HepG2 (cell line): Measurements from ENCODE around the gene DNAJB11. TPM values are rescaled to one million over a fixed set of nuclear protein-coding genes. Genes with fewer than 3 reads are reported as not detected.
A peak's percentile ranks its signal among the peaks of the same experiment; 100 is the strongest.

Experiments used
- ETV5 ChIP-seq: IDR thresholded peaks from 2 replicates; pipeline ENCODE4 v1.6.1; 2018; ENCODE audit warnings: missing biosample characterization, missing genetic modification reagents, inconsistent platforms, borderline replicate concordance
- HOMEZ ChIP-seq: IDR thresholded peaks from 2 replicates; pipeline ENCODE4 v1.6.1; 2016; ENCODE audit warnings: low read depth
- MEIS1 ChIP-seq: sonication (generic); formaldehyde crosslinking; IDR thresholded peaks from 2 replicates; pipeline ENCODE4 v1.9.0; 2021; ENCODE audit warnings: mild to moderate bottlenecking, missing genetic modification reagents, moderate library complexity, borderline replicate concordance
- RBFOX2 ChIP-seq: fragments of 200-400 bp; formaldehyde crosslinking; IDR thresholded peaks from 2 replicates; pipeline ENCODE4 v1.6.1; 2017; ENCODE audit warnings: low read depth, mild to moderate bottlenecking, low read length
- RCOR2 ChIP-seq: IDR thresholded peaks from 2 replicates; pipeline ENCODE4 v1.6.1; 2016; ENCODE audit warnings: missing biosample characterization, missing genetic modification reagents
- SIN3A ChIP-seq: IDR thresholded peaks from 2 replicates; pipeline ENCODE4 v1.6.1; 2011; ENCODE audit warnings: low read depth, mild to moderate bottlenecking, control low read depth, low read length, borderline replicate concordance
- ZNF10 ChIP-seq: sonication (generic); formaldehyde crosslinking; IDR thresholded peaks from 2 replicates; pipeline ENCODE4 v1.4.0; 2020; ENCODE audit warnings: mild to moderate bottlenecking, low read depth, missing genetic modification reagents, borderline replicate concordance
- ZNF883 ChIP-seq: sonication (generic); formaldehyde crosslinking; IDR thresholded peaks from 2 replicates; pipeline ENCODE4 v1.5.1; 2020; ENCODE audit warnings: mild to moderate bottlenecking, missing genetic modification reagents; ENCODE audit errors: not compliant biosample characterization
- polyA plus RNA-seq, 8 experiments: library from polyadenylated mRNA; depleted of rRNA in 3 of 8; stranded (reverse) in 7 of 8; unstranded in 1 of 8; fragments of >200 nt; fragmentation: Illumina TruSeq in 4 of 8; extraction: Trizol in 4 of 8; gene quantifications; 2 replicates each; pipeline versions ENCODE4 v1.2.1 to v1.2.3, GENCODE V29; 2011 to 2016; ENCODE audit warnings: low read depth in 4 of 8, missing spikeins in 1 of 8, mixed read lengths in 1 of 8; ENCODE audit not compliant: insufficient read depth in 1 of 8
- total RNA-seq, 5 experiments: library from RNA; depleted of rRNA; stranded (reverse); fragments of >200 nt; fragmentation: Illumina TruSeq; extraction: Trizol; gene quantifications; 2 replicates each; pipeline ENCODE4 v1.2.3, GENCODE V29; 2016; ENCODE audit warnings: low read depth in 1 of 5
- TF ChIP-seq, protein P1 (sequence below): sonication (generic); formaldehyde crosslinking; IDR thresholded peaks from 2 replicates; pipeline ENCODE4 v1.4.0; 2020; ENCODE audit warnings: missing genetic modification reagents
- TF ChIP-seq, protein P2 (sequence below): sonication (generic); formaldehyde crosslinking; IDR thresholded peaks from 2 replicates; pipeline ENCODE4 v1.4.0; 2020; ENCODE audit warnings: mild to moderate bottlenecking, missing genetic modification reagents
- TF ChIP-seq, protein P3 (sequence below): sonication (generic); formaldehyde crosslinking; IDR thresholded peaks from 2 replicates; pipeline ENCODE4 v1.4.0; 2020; ENCODE audit warnings: low read depth, mild to moderate bottlenecking, missing genetic modification reagents

The DNAJB11 gene
- total and polyA plus RNA-seq, 2 of the 13 experiments (the other 11 are each of a cell fraction or from before 2014, with no cell fraction given) = 41.0 to 132 TPM

DNA sequence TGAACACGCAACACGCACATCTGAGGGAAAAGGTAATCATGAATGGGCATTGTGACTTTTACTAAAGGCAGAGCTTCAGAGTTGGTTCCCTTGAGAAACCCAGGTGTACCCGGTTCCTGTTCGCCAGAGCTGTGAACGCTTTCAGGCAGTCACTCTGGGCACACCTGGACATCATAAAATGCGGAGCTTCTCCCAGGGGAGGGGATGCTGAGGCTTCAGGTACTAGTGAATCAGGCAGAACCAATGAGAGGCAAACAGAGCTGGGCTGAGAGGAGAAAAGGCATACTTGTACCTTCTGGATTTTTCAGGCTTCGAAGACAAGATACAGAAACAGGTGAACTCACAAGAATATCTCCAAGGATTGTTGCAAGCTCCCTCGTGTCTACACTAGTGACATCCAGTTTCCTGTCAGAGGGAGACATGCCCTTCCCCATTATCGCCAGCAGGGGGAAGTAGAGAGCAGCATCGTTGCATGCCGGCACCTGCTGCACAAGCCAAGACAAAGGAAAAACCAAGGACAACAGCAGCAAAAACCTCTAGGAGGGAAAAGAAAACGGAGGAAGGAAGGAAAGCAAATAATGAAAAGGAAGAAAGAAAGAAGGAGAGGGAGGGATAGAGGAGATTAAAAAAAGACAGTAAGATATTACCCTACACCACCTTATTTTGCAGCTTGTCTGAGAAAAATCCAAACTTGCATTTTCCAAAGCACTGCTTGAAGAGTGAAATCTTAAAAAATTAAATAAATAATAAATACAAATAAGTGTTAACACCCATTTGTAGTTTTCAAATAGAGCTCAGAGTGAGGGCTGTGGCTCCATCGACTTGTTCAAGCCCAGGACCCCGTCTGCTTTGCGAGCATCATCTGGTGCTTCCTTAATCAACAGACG, 44.3 kb downstream of the DNAJB11 start (continued):
- TF ChIP-seq ZNF883 (CRISPR knock-in tag) = peak; percentile 32
- TF ChIP-seq SIN3A = 0 out of 2 replicates have a peak, but pooled peaks have one; percentile 46
- TF ChIP-seq ZNF10 (CRISPR knock-in tag) = no peak
- TF ChIP-seq, protein P1, sequence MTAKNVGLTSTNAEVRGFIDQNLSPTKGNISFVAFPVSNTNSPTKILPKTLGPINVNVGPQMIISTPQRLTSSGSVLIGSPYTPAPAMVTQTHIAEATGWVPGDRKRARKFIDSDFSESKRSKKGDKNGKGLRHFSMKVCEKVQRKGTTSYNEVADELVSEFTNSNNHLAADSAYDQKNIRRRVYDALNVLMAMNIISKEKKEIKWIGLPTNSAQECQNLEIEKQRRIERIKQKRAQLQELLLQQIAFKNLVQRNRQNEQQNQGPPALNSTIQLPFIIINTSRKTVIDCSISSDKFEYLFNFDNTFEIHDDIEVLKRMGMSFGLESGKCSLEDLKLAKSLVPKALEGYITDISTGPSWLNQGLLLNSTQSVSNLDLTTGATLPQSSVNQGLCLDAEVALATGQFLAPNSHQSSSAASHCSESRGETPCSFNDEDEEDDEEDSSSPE (CRISPR knock-in tag) = 0 out of 2 replicates have a peak, but pooled peaks have one; percentile 26
- peak; percentile 82 for TF ChIP-seq RBFOX2
- 0 out of 2 replicates have a peak, but pooled peaks have one; percentile 11 for TF ChIP-seq RCOR2 (CRISPR knock-in tag)
- TF ChIP-seq, protein P2, sequence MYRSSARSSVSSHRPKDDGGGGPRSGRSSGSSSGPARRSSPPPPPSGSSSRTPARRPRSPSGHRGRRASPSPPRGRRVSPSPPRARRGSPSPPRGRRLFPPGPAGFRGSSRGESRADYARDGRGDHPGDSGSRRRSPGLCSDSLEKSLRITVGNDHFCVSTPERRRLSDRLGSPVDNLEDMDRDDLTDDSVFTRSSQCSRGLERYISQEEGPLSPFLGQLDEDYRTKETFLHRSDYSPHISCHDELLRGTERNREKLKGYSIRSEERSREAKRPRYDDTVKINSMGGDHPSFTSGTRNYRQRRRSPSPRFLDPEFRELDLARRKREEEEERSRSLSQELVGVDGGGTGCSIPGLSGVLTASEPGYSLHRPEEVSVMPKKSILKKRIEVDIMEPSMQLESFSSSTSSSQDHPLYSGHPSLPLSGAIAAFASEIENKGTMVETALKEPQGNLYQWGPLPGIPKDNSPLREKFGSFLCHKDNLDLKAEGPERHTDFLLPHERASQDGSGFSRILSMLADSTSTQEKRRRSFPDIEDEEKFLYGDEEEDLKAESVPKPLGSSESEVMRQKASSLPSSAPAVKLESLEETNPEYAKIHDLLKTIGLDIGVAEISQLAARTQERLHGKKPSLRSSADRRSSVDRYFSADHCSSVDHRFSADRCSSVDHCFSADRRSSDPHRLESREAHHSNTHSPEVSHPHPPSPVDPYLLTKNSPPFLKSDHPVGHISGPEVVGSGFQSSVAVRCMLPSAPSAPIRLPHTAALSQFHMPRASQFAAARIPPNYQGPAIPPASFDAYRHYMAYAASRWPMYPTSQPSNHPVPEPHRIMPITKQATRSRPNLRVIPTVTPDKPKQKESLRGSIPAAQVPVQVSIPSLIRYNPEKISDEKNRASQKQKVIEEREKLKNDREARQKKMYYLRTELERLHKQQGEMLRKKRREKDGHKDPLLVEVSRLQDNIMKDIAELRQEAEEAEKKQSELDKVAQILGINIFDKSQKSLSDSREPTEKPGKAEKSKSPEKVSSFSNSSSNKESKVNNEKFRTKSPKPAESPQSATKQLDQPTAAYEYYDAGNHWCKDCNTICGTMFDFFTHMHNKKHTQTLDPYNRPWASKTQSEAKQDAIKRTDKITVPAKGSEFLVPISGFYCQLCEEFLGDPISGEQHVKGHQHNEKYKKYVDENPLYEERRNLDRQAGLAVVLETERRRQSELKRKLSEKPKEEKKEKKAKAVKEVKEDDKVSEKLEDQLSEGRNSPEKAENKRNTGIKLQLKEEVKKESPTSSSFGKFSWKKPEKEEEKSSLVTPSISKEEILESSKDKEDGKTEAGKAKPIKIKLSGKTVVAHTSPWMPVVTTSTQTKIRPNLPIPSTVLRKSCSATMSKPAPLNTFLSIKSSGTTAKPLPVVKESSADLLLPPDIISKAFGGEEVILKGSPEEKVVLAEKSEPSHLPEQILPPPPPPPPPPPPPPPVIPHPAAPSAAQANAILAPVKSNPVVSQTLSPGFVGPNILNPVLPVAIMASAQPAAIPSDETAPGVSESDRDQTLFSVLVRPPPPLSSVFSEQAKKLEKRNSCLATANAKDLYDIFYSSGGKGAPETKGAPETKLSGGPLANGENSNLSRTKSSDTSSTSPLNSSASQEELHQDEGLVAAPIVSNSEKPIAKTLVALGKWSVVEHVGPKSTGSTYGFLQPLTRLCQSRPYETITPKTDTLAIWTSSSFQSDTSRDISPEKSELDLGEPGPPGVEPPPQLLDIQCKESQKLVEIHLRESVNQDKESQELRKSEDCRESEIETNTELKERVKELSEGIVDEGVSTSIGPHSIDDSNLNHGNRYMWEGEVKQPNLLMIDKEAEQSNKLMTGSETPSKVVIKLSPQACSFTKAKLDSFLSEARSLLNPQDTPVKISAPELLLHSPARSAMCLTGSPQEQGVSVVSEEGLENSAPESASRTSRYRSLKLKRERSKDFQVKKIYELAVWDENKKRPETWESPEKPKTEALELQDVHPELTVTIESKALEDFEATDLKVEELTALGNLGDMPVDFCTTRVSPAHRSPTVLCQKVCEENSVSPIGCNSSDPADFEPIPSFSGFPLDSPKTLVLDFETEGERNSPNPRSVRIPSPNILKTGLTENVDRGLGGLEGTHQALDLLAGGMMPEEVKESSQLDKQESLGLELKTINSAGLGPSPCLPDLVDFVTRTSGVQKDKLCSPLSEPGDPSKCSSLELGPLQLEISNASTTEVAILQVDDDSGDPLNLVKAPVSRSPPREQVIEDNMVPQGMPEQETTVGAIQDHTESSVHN (CRISPR knock-in tag) = peak; percentile 96
- TF ChIP-seq, protein P3, sequence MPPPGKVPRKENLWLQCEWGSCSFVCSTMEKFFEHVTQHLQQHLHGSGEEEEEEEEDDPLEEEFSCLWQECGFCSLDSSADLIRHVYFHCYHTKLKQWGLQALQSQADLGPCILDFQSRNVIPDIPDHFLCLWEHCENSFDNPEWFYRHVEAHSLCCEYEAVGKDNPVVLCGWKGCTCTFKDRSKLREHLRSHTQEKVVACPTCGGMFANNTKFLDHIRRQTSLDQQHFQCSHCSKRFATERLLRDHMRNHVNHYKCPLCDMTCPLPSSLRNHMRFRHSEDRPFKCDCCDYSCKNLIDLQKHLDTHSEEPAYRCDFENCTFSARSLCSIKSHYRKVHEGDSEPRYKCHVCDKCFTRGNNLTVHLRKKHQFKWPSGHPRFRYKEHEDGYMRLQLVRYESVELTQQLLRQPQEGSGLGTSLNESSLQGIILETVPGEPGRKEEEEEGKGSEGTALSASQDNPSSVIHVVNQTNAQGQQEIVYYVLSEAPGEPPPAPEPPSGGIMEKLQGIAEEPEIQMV = peak; percentile 73
- TF ChIP-seq ETV5 (CRISPR knock-in tag) = 0 out of 2 replicates have a peak, but pooled peaks have one; percentile 0
- 0 out of 2 replicates have a peak, but pooled peaks have one; percentile 5 for TF ChIP-seq HOMEZ (CRISPR knock-in tag)
- TF ChIP-seq MEIS1 (CRISPR knock-in tag) = peak; percentile 49; the same call in 1 of the 2 replicates
